KMS-11 (cell line): ENCODE measurements around the gene RAB11FIP4.

Experiments used
- H2AFZ ChIP-seq: fragments of 200-600 bp; sonication (generic); 2 replicates; pipeline ENCODE4 v1.6.1; 2016; ENCODE audit warnings: antibody characterized with exemption, mixed run types, low read depth
- H3K27ac ChIP-seq: fragments of 200-600 bp; sonication (generic); 2 replicates; pipeline ENCODE4 v1.6.1; 2016; ENCODE audit warnings: mild to moderate bottlenecking, mixed run types
- H3K27me3 ChIP-seq: fragments of 200-600 bp; sonication (generic); 2 replicates; pipeline ENCODE4 v1.6.1; 2017; ENCODE audit warnings: mild to moderate bottlenecking, low read depth, mixed run types, moderate library complexity; ENCODE audit not compliant: insufficient read depth
- H3K36me3 ChIP-seq: fragments of 200-600 bp; sonication (generic); 2 replicates; pipeline ENCODE4 v1.6.1; 2017; ENCODE audit warnings: mild to moderate bottlenecking, mixed run types; ENCODE audit not compliant: insufficient read depth
- H3K4me1 ChIP-seq: fragments of 200-600 bp; sonication (generic); 2 replicates; pipeline ENCODE4 v1.6.1; 2016; ENCODE audit warnings: mild to moderate bottlenecking, low read depth, mixed run types; ENCODE audit not compliant: poor library complexity, severe bottlenecking
- H3K4me2 ChIP-seq: fragments of 200-600 bp; sonication (generic); 2 replicates; pipeline ENCODE4 v1.7.0; 2016; ENCODE audit warnings: mild to moderate bottlenecking, mixed run types
- H3K4me3 ChIP-seq: fragments of 200-600 bp; sonication (generic); IDR thresholded peaks from 2 replicates; pipeline ENCODE4 v1.6.1; 2017; ENCODE audit warnings: low read depth, low read length, mixed read lengths; ENCODE audit not compliant: insufficient read depth
- H3K79me2 ChIP-seq: fragments of 200-600 bp; sonication (generic); 2 replicates; pipeline ENCODE4 v1.6.1; 2016; ENCODE audit warnings: low read depth, mixed run types; ENCODE audit not compliant: insufficient read depth
- H3K9ac ChIP-seq: fragments of 200-600 bp; sonication (generic); 2 replicates; pipeline ENCODE4 v1.6.1; 2016; ENCODE audit warnings: mild to moderate bottlenecking, mixed run types
- H4K20me1 ChIP-seq: fragments of 200-600 bp; sonication (generic); 2 replicates; pipeline ENCODE4 v1.6.1; 2016; ENCODE audit warnings: mild to moderate bottlenecking, mixed run types; ENCODE audit not compliant: insufficient read depth
- CTCF ChIP-seq: fragments of 200-600 bp; sonication (generic); conservative IDR thresholded peaks from 2 replicates; pipeline ENCODE4 v1.6.1; 2017; ENCODE audit warnings: low read depth, mild to moderate bottlenecking, antibody characterized with exemption, low read length, moderate library complexity, mixed read lengths

RAB11FIP4 gene

GRCh38 chr17:31493656-31494155 lies 102.2 kb downstream of the RAB11FIP4 start:
- no peaks in the 10 kb centered on the region for H3K79me2 ChIP-seq
- H2AFZ ChIP-seq: no peak overlapping the region

GRCh38 chr17:31494259-31495021 lies 103.0 kb downstream of the RAB11FIP4 start:
- Histone ChIP-seq H3K4me1 (peaks cover 20% of the 10 kb centered on the region), H3K27me3 (no peaks in the 10 kb centered on the region), H3K79me2 (no peaks in the 10 kb centered on the region), H3K4me3 (no peak overlapping the region), H3K27ac (no peak overlapping the region), H4K20me1 (no peaks in the 10 kb centered on the region), H3K9ac (no peak overlapping the region), H2AFZ (no peak overlapping the region), H3K36me3 (no peaks in the 10 kb centered on the region), H3K4me2 (no peak overlapping the region)
- TF ChIP-seq CTCF: no peak

More at GRCh38 chr17:31493656-31494155, 102.2 kb downstream of the RAB11FIP4 start:
- Histone ChIP-seq H3K4me2 (no peak overlapping the region), H3K9ac (no peak overlapping the region), H4K20me1 (no peaks in the 10 kb centered on the region), H3K4me3 (no peak overlapping the region), H3K27me3 (no peaks in the 10 kb centered on the region), H3K4me1 (peaks cover 20% of the 10 kb centered on the region), H3K27ac (no peak overlapping the region), H3K36me3 (no peaks in the 10 kb centered on the region)
- TF ChIP-seq CTCF: no peak

GRCh38 chr17:31495022-31495885 lies 103.8 kb downstream of the RAB11FIP4 start:
- Histone ChIP-seq H2AFZ (no peak overlapping the region), H3K4me1 (peaks cover 20% of the 10 kb centered on the region), H3K27me3 (no peaks in the 10 kb centered on the region), H3K36me3 (no peaks in the 10 kb centered on the region), H3K79me2 (no peaks in the 10 kb centered on the region), H3K27ac (no peak overlapping the region), H3K4me3 (no peak overlapping the region), H3K4me2 (no peak overlapping the region), H3K9ac (no peak overlapping the region), H4K20me1 (no peaks in the 10 kb centered on the region)
- no peak for TF ChIP-seq CTCF

GRCh38 chr17:31496097-31496496 lies 104.6 kb downstream of the RAB11FIP4 start:
- Histone ChIP-seq H3K9ac (no peak overlapping the region), H3K36me3 (no peaks in the 10 kb centered on the region), H3K27me3 (no peaks in the 10 kb centered on the region), H3K27ac (no peak overlapping the region), H2AFZ (no peak overlapping the region), H3K4me1 (peaks cover 20% of the 10 kb centered on the region), H3K4me2 (no peak overlapping the region), H4K20me1 (no peaks in the 10 kb centered on the region), H3K79me2 (no peaks in the 10 kb centered on the region), H3K4me3 (no peak overlapping the region)
- TF ChIP-seq CTCF: no peak
